K562 (cell line): Measurements from ENCODE around the gene DNALI1. TPM values are rescaled to one million over a fixed set of nuclear protein-coding genes. Genes with fewer than 3 reads are reported as not detected.

Source experiments
- BCLAF1 ChIP-seq, 2 experiments: fragments of 450-650 bp in 1 of 2; IDR thresholded peaks; 2 replicates each; pipeline ENCODE4 v1.6.1; 2011 to 2017; ENCODE audit warnings: low read depth in 2 of 2, antibody characterized with exemption in 1 of 2, borderline replicate concordance in 1 of 2, low read length in 1 of 2, mild to moderate bottlenecking in 1 of 2, mixed read lengths in 1 of 2; ENCODE audit not compliant: control insufficient read depth in 1 of 2
- BRF1 ChIP-seq: IDR thresholded peaks from 3 replicates; pipeline ENCODE4 v1.6.1; 2011; ENCODE audit warnings: borderline replicate concordance, mild to moderate bottlenecking; ENCODE audit not compliant: insufficient read length; ENCODE audit errors: extremely low read depth
- ETS2 ChIP-seq: IDR thresholded peaks from 2 replicates; pipeline ENCODE4 v1.6.1; 2016; ENCODE audit warnings: borderline replicate concordance, missing genetic modification characterization, mild to moderate bottlenecking, moderate library complexity, missing compliant biosample characterization; ENCODE audit not compliant: poor library complexity, severe bottlenecking
- HNRNPK ChIP-seq: fragments of 200-400 bp; formaldehyde crosslinking; IDR thresholded peaks from one replicate; pipeline ENCODE4 v1.6.1; 2018; ENCODE audit warnings: mild to moderate bottlenecking, low read depth, low read length; ENCODE audit not compliant: poor library complexity, severe bottlenecking
- KDM5B ChIP-seq: fragments of 200-600 bp; sonication (generic); IDR thresholded peaks from 2 replicates; pipeline ENCODE4 v1.6.1; 2012; ENCODE audit warnings: low read depth, mild to moderate bottlenecking, moderate library complexity, low read length, control low read depth, inconsistent platforms; ENCODE audit not compliant: insufficient replicate concordance
- PHF20 ChIP-seq: fragments of 450-650 bp; IDR thresholded peaks from 2 replicates; pipeline ENCODE4 v1.6.1; 2018; ENCODE audit not compliant: partially characterized antibody
- RAD21 ChIP-seq, 2 experiments: fragments of 250-450 bp in 1 of 2; fragments of 450-650 bp in 1 of 2; sonication (Bioruptor Pico) in 1 of 2; formaldehyde crosslinking in 1 of 2; IDR thresholded peaks in 1 of 2; conservative IDR thresholded peaks in 1 of 2; 2 replicates each; pipeline versions ENCODE4 v1.4.0 to v1.8.0; 2020 to 2022; ENCODE audit warnings: mild to moderate bottlenecking in 2 of 2, moderate library complexity in 1 of 2
- RUNX1 ChIP-seq: sonication (generic); IDR thresholded peaks from 2 replicates; pipeline ENCODE4 v1.6.1; 2016; ENCODE audit warnings: antibody characterized with exemption, low read depth
- ZNF699 ChIP-seq: fragments of 250-450 bp; sonication (Bioruptor Pico); IDR thresholded peaks from 2 replicates; pipeline ENCODE4 v1.8.0; 2021; ENCODE audit warnings: mild to moderate bottlenecking, moderate library complexity; ENCODE audit not compliant: insufficient replicate concordance
- polyA plus RNA-seq, 8 experiments: library from polyadenylated mRNA; depleted of rRNA in 4 of 8; stranded (reverse) in 5 of 8; unstranded in 3 of 8; fragments of >200 nt; fragmentation: Nextera tagmentation in 2 of 8; fragmentation: Illumina TruSeq in 1 of 8; extraction: Ambion mirVana in 2 of 8; extraction: Trizol in 1 of 8; gene quantifications; 2 replicates each; pipeline versions ENCODE4 v1.2.1 to v1.2.3, GENCODE V29; 2011 to 2014; ENCODE audit warnings: inconsistent platforms in 1 of 8, missing spikeins in 1 of 8
- total RNA-seq, 7 experiments: library from RNA; depleted of rRNA in 6 of 7; stranded (reverse); fragments of >200 nt in 6 of 7; fragmentation: Illumina TruSeq in 2 of 7; extraction: Trizol in 2 of 7; gene quantifications; 2 replicates each; pipeline versions ENCODE4 v1.2.1 to v1.2.3, GENCODE V29; 2011 to 2021; ENCODE audit warnings: low replicate concordance in 1 of 7
- TF ChIP-seq, protein P1 (sequence below): fragments of 250-450 bp; sonication (Bioruptor Pico); IDR thresholded peaks from 2 replicates; pipeline ENCODE4 v1.8.0; 2021; ENCODE audit warnings: borderline replicate concordance, mild to moderate bottlenecking, moderate library complexity; ENCODE audit not compliant: poor library complexity, severe bottlenecking
- TF ChIP-seq, protein P2 (sequence below): fragments of 450-650 bp; IDR thresholded peaks from 2 replicates; pipeline ENCODE4 v1.6.1; 2016; ENCODE audit warnings: low read depth

DNALI1 gene
- total and polyA plus RNA-seq, 9 of the 15 experiments (the other 6 are each of a cell fraction or from before 2014, with no cell fraction given), result 0.87 to 5.6 (median 1.2) TPM

GRCh38 chr1:37595440-37596181 is 38.9 kb downstream of the DNALI1 start, which contains the start of gene GNL2 (continued):
- TF ChIP-seq BRF1 (no peak), RAD21 (CRISPR knock-in tag; conservative IDR thresholded peaks at IDR 0.05 in 1 of 2, IDR thresholded peaks at IDR 0.05 in 1 of 2) (no peak), HNRNPK (no peak), ZNF699 (CRISPR knock-in tag) (no peak), ETS2 (tag) (no peak), PHF20 (peak; percentile 81), BCLAF1 (IDR thresholded peaks at IDR 0.05; ENCODE audit: borderline replicate concordance in 1 of 2, control insufficient read depth in 1 of 2, low read depth in 2 of 2, low read length in 1 of 2) (no peak), RUNX1 (no peak), KDM5B (peak; percentile 96)
- TF ChIP-seq, protein P1, sequence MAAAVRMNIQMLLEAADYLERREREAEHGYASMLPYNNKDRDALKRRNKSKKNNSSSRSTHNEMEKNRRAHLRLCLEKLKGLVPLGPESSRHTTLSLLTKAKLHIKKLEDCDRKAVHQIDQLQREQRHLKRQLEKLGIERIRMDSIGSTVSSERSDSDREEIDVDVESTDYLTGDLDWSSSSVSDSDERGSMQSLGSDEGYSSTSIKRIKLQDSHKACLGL, result peak; percentile 93
- TF ChIP-seq, protein P2, sequence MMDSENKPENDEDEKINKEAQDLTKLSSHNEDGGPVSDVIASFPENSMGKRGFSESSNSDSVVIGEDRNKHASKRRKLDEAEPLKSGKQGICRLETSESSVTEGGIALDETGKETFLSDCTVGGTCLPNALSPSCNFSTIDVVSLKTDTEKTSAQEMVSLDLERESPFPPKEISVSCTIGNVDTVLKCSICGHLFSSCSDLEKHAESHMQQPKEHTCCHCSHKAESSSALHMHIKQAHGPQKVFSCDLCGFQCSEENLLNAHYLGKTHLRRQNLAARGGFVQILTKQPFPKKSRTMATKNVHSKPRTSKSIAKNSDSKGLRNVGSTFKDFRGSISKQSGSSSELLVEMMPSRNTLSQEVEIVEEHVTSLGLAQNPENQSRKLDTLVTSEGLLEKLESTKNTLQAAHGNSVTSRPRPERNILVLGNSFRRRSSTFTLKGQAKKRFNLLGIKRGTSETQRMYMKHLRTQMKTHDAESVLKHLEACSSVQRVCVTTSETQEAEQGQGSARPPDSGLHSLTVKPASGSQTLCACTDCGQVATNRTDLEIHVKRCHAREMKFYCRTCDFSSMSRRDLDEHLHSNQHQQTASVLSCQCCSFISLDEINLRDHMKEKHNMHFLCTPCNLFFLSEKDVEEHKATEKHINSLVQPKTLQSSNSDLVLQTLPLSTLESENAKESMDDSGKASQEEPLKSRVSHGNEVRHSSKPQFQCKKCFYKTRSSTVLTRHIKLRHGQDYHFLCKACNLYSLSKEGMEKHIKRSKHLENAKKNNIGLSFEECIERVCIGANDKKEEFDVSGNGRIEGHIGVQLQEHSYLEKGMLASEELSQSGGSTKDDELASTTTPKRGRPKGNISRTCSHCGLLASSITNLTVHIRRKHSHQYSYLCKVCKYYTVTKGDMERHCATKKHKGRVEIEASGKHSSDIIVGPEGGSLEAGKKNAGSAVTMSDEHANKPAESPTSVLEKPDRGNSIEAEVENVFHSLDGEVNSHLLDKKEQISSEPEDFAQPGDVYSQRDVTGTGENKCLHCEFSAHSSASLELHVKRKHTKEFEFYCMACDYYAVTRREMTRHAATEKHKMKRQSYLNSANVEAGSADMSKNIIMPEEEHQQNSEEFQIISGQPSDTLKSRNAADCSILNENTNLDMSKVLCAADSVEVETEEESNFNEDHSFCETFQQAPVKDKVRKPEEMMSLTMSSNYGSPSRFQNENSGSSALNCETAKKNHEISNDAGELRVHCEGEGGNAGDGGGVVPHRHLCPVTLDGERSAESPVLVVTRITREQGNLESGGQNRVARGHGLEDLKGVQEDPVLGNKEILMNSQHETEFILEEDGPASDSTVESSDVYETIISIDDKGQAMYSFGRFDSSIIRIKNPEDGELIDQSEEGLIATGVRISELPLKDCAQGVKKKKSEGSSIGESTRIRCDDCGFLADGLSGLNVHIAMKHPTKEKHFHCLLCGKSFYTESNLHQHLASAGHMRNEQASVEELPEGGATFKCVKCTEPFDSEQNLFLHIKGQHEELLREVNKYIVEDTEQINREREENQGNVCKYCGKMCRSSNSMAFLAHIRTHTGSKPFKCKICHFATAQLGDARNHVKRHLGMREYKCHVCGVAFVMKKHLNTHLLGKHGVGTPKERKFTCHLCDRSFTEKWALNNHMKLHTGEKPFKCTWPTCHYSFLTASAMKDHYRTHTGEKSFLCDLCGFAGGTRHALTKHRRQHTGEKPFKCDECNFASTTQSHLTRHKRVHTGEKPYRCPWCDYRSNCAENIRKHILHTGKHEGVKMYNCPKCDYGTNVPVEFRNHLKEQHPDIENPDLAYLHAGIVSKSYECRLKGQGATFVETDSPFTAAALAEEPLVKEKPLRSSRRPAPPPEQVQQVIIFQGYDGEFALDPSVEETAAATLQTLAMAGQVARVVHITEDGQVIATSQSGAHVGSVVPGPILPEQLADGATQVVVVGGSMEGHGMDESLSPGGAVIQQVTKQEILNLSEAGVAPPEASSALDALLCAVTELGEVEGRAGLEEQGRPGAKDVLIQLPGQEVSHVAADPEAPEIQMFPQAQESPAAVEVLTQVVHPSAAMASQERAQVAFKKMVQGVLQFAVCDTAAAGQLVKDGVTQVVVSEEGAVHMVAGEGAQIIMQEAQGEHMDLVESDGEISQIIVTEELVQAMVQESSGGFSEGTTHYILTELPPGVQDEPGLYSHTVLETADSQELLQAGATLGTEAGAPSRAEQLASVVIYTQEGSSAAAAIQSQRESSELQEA, result no peak
